GM23338 (cell line): ENCODE data around the gene ANKRD65. TPM values are rescaled to one million over a fixed set of nuclear protein-coding genes. Genes with fewer than 3 reads are reported as not detected.

Experiments used
- ATAC-seq: fragments of 200-7000 bp; cut with Tn5 transposase; 3 replicates; pipeline ENCODE4 v1.9.1; 2020
- DNase-seq: peaks from one replicate; pipeline ENCODE4 v3.0.0-alpha.2; 2015; ENCODE audit warnings: low spot score
- H2AFZ ChIP-seq: fragments of 200-600 bp; sonication (generic); 2 replicates; pipeline ENCODE4 v1.8.0; 2016; ENCODE audit warnings: antibody characterized with exemption, mild to moderate bottlenecking, moderate library complexity
- H3F3A ChIP-seq: fragments of 200-600 bp; sonication (generic); replicated peaks from 2 replicates; pipeline ENCODE4 v1.8.0; 2017; ENCODE audit warnings: antibody characterized with exemption, mixed run types, low read depth
- H3K27ac ChIP-seq: fragments of 200-600 bp; sonication (generic); 2 replicates; pipeline ENCODE4 v1.6.1; 2016; ENCODE audit warnings: low read depth
- H3K27me3 ChIP-seq: fragments of 200-600 bp; sonication (generic); 2 replicates; pipeline ENCODE4 v1.8.0; 2016; ENCODE audit warnings: mild to moderate bottlenecking, mixed run types, moderate library complexity; ENCODE audit not compliant: insufficient read depth
- H3K36me3 ChIP-seq: fragments of 200-600 bp; sonication (generic); 2 replicates; pipeline ENCODE4 v1.8.0; 2016; ENCODE audit warnings: mild to moderate bottlenecking; ENCODE audit not compliant: insufficient read depth
- H3K4me1 ChIP-seq: fragments of 200-600 bp; sonication (generic); 2 replicates; pipeline ENCODE4 v1.8.0; 2016; ENCODE audit warnings: mild to moderate bottlenecking, moderate library complexity; ENCODE audit not compliant: insufficient read depth
- H3K4me2 ChIP-seq: fragments of 200-600 bp; sonication (generic); 2 replicates; pipeline ENCODE4 v1.7.1; 2017; ENCODE audit warnings: mixed run types
- H3K4me3 ChIP-seq: fragments of 200-600 bp; sonication (generic); 2 replicates; pipeline ENCODE4 v1.6.1; 2016; ENCODE audit warnings: mixed run types
- H3K79me2 ChIP-seq: fragments of 200-600 bp; sonication (generic); replicated peaks from 2 replicates; pipeline ENCODE4 v1.8.0; 2017; ENCODE audit warnings: mild to moderate bottlenecking; ENCODE audit not compliant: insufficient read depth
- H3K9me2 ChIP-seq: fragments of 200-600 bp; sonication (generic); 2 replicates; pipeline ENCODE4 v1.8.0; 2017; ENCODE audit not compliant: insufficient read depth
- H4K20me1 ChIP-seq: fragments of 200-600 bp; sonication (generic); replicated peaks from 2 replicates; pipeline ENCODE4 v1.8.0; 2017; ENCODE audit warnings: mild to moderate bottlenecking; ENCODE audit not compliant: insufficient read depth
- H3K27ac Mint-ChIP-seq: 2 replicates; pipeline ENCODE4 v1.8.0; 2020; ENCODE audit warnings: inconsistent platforms, mild to moderate bottlenecking, moderate library complexity, mixed read lengths
- H3K27me3 Mint-ChIP-seq: 3 replicates; pipeline ENCODE4 v1.8.0; 2022; ENCODE audit warnings: low read depth, mild to moderate bottlenecking, moderate library complexity, mixed read lengths, inconsistent platforms; ENCODE audit not compliant: insufficient read depth, poor library complexity
- H3K36me3 Mint-ChIP-seq: 3 replicates; pipeline ENCODE4 v1.8.0; 2021; ENCODE audit warnings: low read depth, mild to moderate bottlenecking, inconsistent platforms, moderate library complexity, mixed read lengths
- H3K4me1 Mint-ChIP-seq: 3 replicates; pipeline ENCODE4 v1.8.0; 2020; ENCODE audit warnings: mild to moderate bottlenecking, inconsistent platforms, mixed read lengths
- H3K4me3 Mint-ChIP-seq: 3 replicates; pipeline ENCODE4 v1.8.0; 2021; ENCODE audit warnings: moderate library complexity, mild to moderate bottlenecking, inconsistent platforms, mixed read lengths
- H3K9me3 Mint-ChIP-seq: 3 replicates; pipeline ENCODE4 v1.8.0; 2020; ENCODE audit warnings: moderate library complexity, mild to moderate bottlenecking, inconsistent platforms, mixed read lengths
- CREB1 ChIP-seq: fragments of 250-450 bp; sonication (Bioruptor Pico); IDR thresholded peaks from 2 replicates; pipeline ENCODE4 v1.5.0; 2020; ENCODE audit warnings: low read depth, mild to moderate bottlenecking, moderate library complexity
- ETS1 ChIP-seq: IDR thresholded peaks from 2 replicates; pipeline ENCODE4 v1.6.1; 2016; ENCODE audit warnings: antibody characterized with exemption
- EZH2 ChIP-seq: fragments of 200-600 bp; sonication (generic); IDR thresholded peaks from one replicate; pipeline ENCODE4 v1.8.0; 2017; ENCODE audit warnings: antibody characterized with exemption, mild to moderate bottlenecking, low read depth; ENCODE audit not compliant: unreplicated experiment
- EZH2phosphoT487 ChIP-seq: fragments of 200-600 bp; sonication (generic); IDR thresholded peaks from one replicate; pipeline ENCODE4 v1.8.1; 2018; ENCODE audit warnings: antibody characterized with exemption; ENCODE audit not compliant: unreplicated experiment
- JUNB ChIP-seq: IDR thresholded peaks from one replicate; pipeline ENCODE4 v1.6.1; 2016; ENCODE audit warnings: antibody characterized with exemption; ENCODE audit not compliant: unreplicated experiment
- NANOG ChIP-seq: IDR thresholded peaks from 2 replicates; pipeline ENCODE4 v1.6.1; 2016; ENCODE audit warnings: antibody characterized with exemption, borderline replicate concordance
- POLR2AphosphoS5 ChIP-seq: IDR thresholded peaks from 2 replicates; pipeline ENCODE4 v1.6.1; 2016; ENCODE audit warnings: antibody characterized with exemption, low read depth
- REST ChIP-seq: IDR thresholded peaks from one replicate; pipeline ENCODE4 v1.6.1; 2018; ENCODE audit warnings: antibody characterized with exemption; ENCODE audit not compliant: unreplicated experiment
- STAT1 ChIP-seq: IDR thresholded peaks from one replicate; pipeline ENCODE4 v1.6.1; 2016; ENCODE audit warnings: antibody characterized with exemption; ENCODE audit not compliant: unreplicated experiment
- ZNF114 ChIP-seq: fragments of 250-450 bp; sonication (Bioruptor Pico); IDR thresholded peaks from 2 replicates; pipeline ENCODE4 v1.5.0; 2020; ENCODE audit warnings: mild to moderate bottlenecking, moderate library complexity
- ZNF331 ChIP-seq: fragments of 250-450 bp; sonication (Bioruptor Pico); IDR thresholded peaks from 2 replicates; pipeline ENCODE4 v1.5.0; 2020; ENCODE audit warnings: low read depth, mild to moderate bottlenecking, moderate library complexity
- ZNF462 ChIP-seq: fragments of 250-450 bp; sonication (Bioruptor Pico); IDR thresholded peaks from 2 replicates; pipeline ENCODE4 v1.5.0; 2020; ENCODE audit warnings: mild to moderate bottlenecking, moderate library complexity
- polyA plus RNA-seq: library from polyadenylated mRNA; unstranded; fragments of >200 nt; fragmentation: Nextera tagmentation; extraction: Ambion mirVana; gene quantifications from 2 replicates; pipeline ENCODE4 v1.2.1, GENCODE V29; 2016
- total RNA-seq: library from RNA; depleted of rRNA; stranded (reverse); fragments of >200 nt; shearing (Covaris generic); gene quantifications from 2 replicates; pipeline ENCODE4 v1.2.3, GENCODE V29; 2014

The ANKRD65 gene
- total and polyA plus RNA-seq, 2 experiments from 2014 or later = 1.6 to 1.7 TPM

- Histone ChIP-seq H3K36me3 (no peaks in the 10 kb centered on the region), H3K4me1 (peaks cover 39% of the 10 kb centered on the region), H2AFZ (no peak overlapping the region), H3K9me2 (no peaks in the 10 kb centered on the region), H3K27me3 (no peaks in the 10 kb centered on the region), H3K27ac (no peak overlapping the region), H3K4me3 (no peak overlapping the region), H3K4me2 (no peak overlapping the region; the same call in 1 of the 2 replicates), H3F3A (peaks cover 28% of the 10 kb centered on the region), H4K20me1 (no peaks in the 10 kb centered on the region), H3K79me2 (no peaks in the 10 kb centered on the region)
- ATAC-seq = no peak
- Mint-ChIP-seq H3K4me3 (no peak overlapping the region; the same call in 2 of the 3 replicates), H3K36me3 (peaks cover 4% of the 10 kb centered on the region; the same call in 2 of the 3 replicates), H3K4me1 (peaks cover 43% of the 10 kb centered on the region), H3K27me3 (peaks cover 27% of the 10 kb centered on the region), H3K27ac (no peak overlapping the region; the same call in 1 of the 2 replicates), H3K9me3 (peaks cover 10% of the 10 kb centered on the region)
- TF ChIP-seq POLR2AphosphoS5 (no peak), EZH2phosphoT487 (no peak), STAT1 (no peak), EZH2 (no peak), CREB1 (no peak), ZNF114 (CRISPR knock-in tag) (no peak), NANOG (no peak), JUNB (no peak), ZNF331 (no peak), ETS1 (no peak), ZNF462 (CRISPR knock-in tag) (no peak), REST (no peak)
- DNase-seq = no peak
Observed at GRCh38 chr1:1432274-1432950, 11.3 kb upstream of the ANKRD65 start.
